B cell (primary cell): ENCODE measurements around the gene SLC25A26. TPM values are rescaled to one million over a fixed set of nuclear protein-coding genes. Genes with fewer than 3 reads are reported as not detected.

Experiments used
- ATAC-seq: fragments of 200-7000 bp; cut with Tn5 transposase; one replicate; pipeline ENCODE4 v1.10.0; 2021; ENCODE audit warnings: low read depth, mild to moderate bottlenecking, moderate number of reproducible peaks, moderate library complexity
- CTCF ChIA-PET: fragments of 350-600 bp; sonication (Branson Sonifier 250); formaldehyde crosslinking; loops from one replicate; lab custom pipeline; 2021; ENCODE audit warnings: antibody characterized with exemption, inconsistent platforms; lab: Charles Lee
- POLR2A ChIA-PET: fragments of 350-600 bp; sonication (Branson Sonifier 250); formaldehyde crosslinking; loops from one replicate; lab custom pipeline; 2021; ENCODE audit warnings: antibody characterized with exemption; lab: Charles Lee
- DNase-seq: peaks from one replicate; pipeline ENCODE4 v3.0.0; 2013
- H2AFZ ChIP-seq: 2 replicates; pipeline ENCODE4 v1.6.1; 2012; ENCODE audit warnings: mild to moderate bottlenecking, low read depth, low read length; ENCODE audit not compliant: insufficient read depth, poor library complexity, severe bottlenecking
- H3K27ac ChIP-seq, 2 donors: 1 replicate in 1 of 2; 2 replicates in 1 of 2; pipeline ENCODE4 v1.5.1; 2012 to 2013; ENCODE audit warnings: low read length in 2 of 2, mild to moderate bottlenecking in 2 of 2, moderate library complexity in 1 of 2
- H3K27me3 ChIP-seq, 4 experiments: fragments of 200-600 bp in 1 of 4; sonication (generic) in 1 of 4; replicated peaks in 1 of 4; 1 replicate in 2 of 4; 2 replicates in 2 of 4; pipeline versions ENCODE4 v1.6.1 to v1.7.0; 2013 to 2016; ENCODE audit warnings: low read length in 3 of 4, mild to moderate bottlenecking in 2 of 4, mixed read lengths in 1 of 4, moderate library complexity in 1 of 4; ENCODE audit not compliant: insufficient read depth in 4 of 4, control insufficient read depth in 3 of 4; ENCODE audit errors: control extremely low read depth in 1 of 4
- H3K36me3 ChIP-seq, 2 experiments: replicated peaks in 1 of 2; 1 replicate in 1 of 2; 2 replicates in 1 of 2; pipeline versions ENCODE4 v1.6.1 to v1.7.1; 2013; ENCODE audit warnings: low read length in 1 of 2; ENCODE audit not compliant: insufficient read depth in 2 of 2, control insufficient read depth in 1 of 2; ENCODE audit errors: control extremely low read depth in 1 of 2, extremely low read depth in 1 of 2
- H3K4me1 ChIP-seq, 2 donors: fragments of 200-600 bp in 1 of 2; sonication (generic) in 1 of 2; 1 replicate in 1 of 2; 2 replicates in 1 of 2; pipeline versions ENCODE4 v1.5.1 to v1.6.1; 2013 to 2017; ENCODE audit warnings: low read length in 2 of 2; ENCODE audit not compliant: control insufficient read depth in 2 of 2, insufficient read depth in 2 of 2
- H3K4me2 ChIP-seq: replicated peaks from 2 replicates; pipeline ENCODE3; 2012; ENCODE audit warnings: mild to moderate bottlenecking, low read depth, low read length; ENCODE audit not compliant: poor library complexity, severe bottlenecking
- H3K4me3 ChIP-seq, 5 experiments: fragments of 200-600 bp in 1 of 5; sonication (generic) in 1 of 5; 1 replicate in 3 of 5; 2 replicates in 2 of 5; pipeline versions ENCODE4 v1.5.1 to v1.7.0; 2011 to 2016; ENCODE audit warnings: low read length in 4 of 5, mild to moderate bottlenecking in 4 of 5, low read depth in 2 of 5, control low read depth in 1 of 5, moderate library complexity in 1 of 5; ENCODE audit not compliant: insufficient read depth in 1 of 5; ENCODE audit errors: control extremely low read depth in 1 of 5, extremely low read depth in 1 of 5
- H3K79me2 ChIP-seq: fragments of 200-600 bp; sonication (generic); one replicate; pipeline ENCODE4 v1.6.0; 2016; ENCODE audit warnings: low read length; ENCODE audit not compliant: control insufficient read depth, insufficient read depth
- H3K9ac ChIP-seq: fragments of 200-600 bp; sonication (generic); 2 replicates; pipeline ENCODE4 v1.6.1; 2017; ENCODE audit warnings: mild to moderate bottlenecking, low read length, moderate library complexity
- H3K9me3 ChIP-seq, 3 donors: one replicate each; pipeline versions ENCODE4 v1.6.1 to v1.7.1; 2013; ENCODE audit warnings: low read length in 2 of 3; ENCODE audit not compliant: control insufficient read depth in 2 of 3, insufficient read depth in 1 of 3; ENCODE audit errors: control extremely low read depth in 1 of 3
- H4K20me1 ChIP-seq: 2 replicates; pipeline ENCODE4 v1.6.0; 2012; ENCODE audit warnings: mild to moderate bottlenecking, low read length; ENCODE audit not compliant: insufficient read depth, control insufficient read depth, poor library complexity, severe bottlenecking
- H3K27ac Mint-ChIP-seq: one replicate; pipeline ENCODE4 v1.8.0; 2021; ENCODE audit warnings: mixed read lengths
- H3K27me3 Mint-ChIP-seq: one replicate; pipeline ENCODE4 v1.8.0; 2021; ENCODE audit warnings: mixed read lengths
- H3K4me1 Mint-ChIP-seq: one replicate; pipeline ENCODE4 v1.8.0; 2021; ENCODE audit warnings: mixed read lengths
- H3K4me3 Mint-ChIP-seq: one replicate; pipeline ENCODE4 v1.8.0; 2021; ENCODE audit warnings: mixed read lengths
- H3K9me3 Mint-ChIP-seq: one replicate; pipeline ENCODE4 v1.8.0; 2022; ENCODE audit warnings: mixed read lengths; ENCODE audit not compliant: insufficient read depth
- CTCF ChIP-seq: fragments of 200-600 bp; IDR thresholded peaks from one replicate; pipeline ENCODE4 v1.8.0; 2022; ENCODE audit warnings: antibody characterized with exemption, mild to moderate bottlenecking
- EZH2 ChIP-seq: IDR thresholded peaks from 2 replicates; pipeline ENCODE4 v1.6.1; 2012; ENCODE audit warnings: borderline replicate concordance, low read depth, mild to moderate bottlenecking, moderate library complexity, low read length; ENCODE audit not compliant: insufficient read depth, poor library complexity, severe bottlenecking
- WGBS: methylation state at CpG from one replicate; pipeline ENCODE4 v1.1.5; 2013; ENCODE audit warnings: missing lambda C conversion rate; ENCODE audit not compliant: insufficient coverage; 5-methylcytosine and 5-hydroxymethylcytosine counted together
- intact Hi-C: fragments of 100-400 bp; cut with micrococcal nuclease; formaldehyde crosslinking; loops from one replicate; pipeline ENCODE4 v1.10.0; 2022
- polyA plus RNA-seq: library from polyadenylated mRNA; depleted of rRNA; stranded (reverse); fragments of >200 nt; gene quantifications from 2 replicates; pipeline ENCODE4 v1.2.3, GENCODE V29; 2012
- total RNA-seq, 2 donors: library from RNA; stranded (reverse); fragments of 120-200 nt in 1 of 2; gene quantifications; 1 replicate in 1 of 2; 2 replicates in 1 of 2; pipeline versions ENCODE4 v1.2.3 to v1.2.4, GENCODE V29; 2013 to 2022

SLC25A26 gene
- total and polyA plus RNA-seq, 2 donors (not counting 1 experiment from before 2014, with no cell fraction given): 22.3 to 23.8 TPM

DNA sequence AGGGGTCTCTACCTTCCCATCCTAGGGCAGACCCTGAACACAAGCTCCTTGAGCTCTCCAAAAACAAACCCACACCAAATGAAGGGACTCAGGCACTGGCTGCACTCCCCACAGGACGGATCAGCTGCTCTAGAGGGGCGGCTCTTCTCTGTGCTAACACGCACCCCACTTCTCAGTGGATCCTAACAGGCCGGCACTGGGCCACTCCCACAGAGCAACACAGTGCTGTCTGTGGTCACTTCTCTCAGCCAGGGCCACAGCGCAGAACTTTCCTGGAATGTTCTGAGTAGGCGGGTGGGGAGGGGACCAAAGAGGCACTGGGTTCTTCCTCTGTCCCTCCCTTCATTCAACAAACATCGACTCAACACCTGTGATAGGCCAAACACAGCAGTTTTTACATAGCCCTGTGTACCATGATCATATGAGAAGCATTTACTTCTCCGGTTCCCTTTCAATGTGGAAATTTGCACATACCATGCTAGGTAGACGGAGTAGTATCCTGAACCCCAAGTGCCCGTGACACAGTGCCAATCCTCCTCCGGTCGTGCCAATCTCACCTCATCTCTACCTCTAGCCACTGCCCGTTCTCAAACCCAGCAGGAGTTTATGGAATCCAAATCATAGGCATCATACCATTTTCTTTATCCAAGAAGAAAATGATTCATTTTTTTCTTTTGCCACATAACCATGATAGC lies 181.9 kb downstream of the SLC25A26 start:
- H3K4me1 Mint-ChIP-seq: no peaks in the 10 kb centered on the region
- Histone ChIP-seq H3K4me1 (no peaks in the 10 kb centered on the region), H3K36me3 (no peaks in the 10 kb centered on the region), H3K27me3 (no peaks in the 10 kb centered on the region), H2AFZ (no peak overlapping the region), H3K9me3 (no peaks in the 10 kb centered on the region), H3K79me2 (no peaks in the 10 kb centered on the region), H3K9ac (no peak overlapping the region), H3K4me3 (no peak overlapping the region), H3K4me2 (no peak overlapping the region), H4K20me1 (no peaks in the 10 kb centered on the region), H3K27ac (no peak overlapping the region)
- no peak overlapping the region for H3K4me3 Mint-ChIP-seq
- H3K27me3 Mint-ChIP-seq: no peaks in the 10 kb centered on the region
- no peaks in the 10 kb centered on the region for H3K9me3 Mint-ChIP-seq
- ATAC-seq: no peak
- no peak for DNase-seq
- ChIA-PET CTCF (interaction anchor here (1.2 to 1.3 kb wide), 3 partner anchors 9 to 25 kb away, joined by 3 to 6 read pairs (median 4); no protein-coding TSS in a partner anchor), POLR2A (no interaction called here)
- 92% methylated on average over 10 of the region's 13 CpGs for WGBS
- no peak overlapping the region for H3K27ac Mint-ChIP-seq
- TF ChIP-seq CTCF: no peak
- no peak for TF ChIP-seq EZH2
- intact Hi-C loops: no loop called here

GRCh38 chr3:66403323-66403990 lies 182.7 kb downstream of the SLC25A26 start:
- Mint-ChIP-seq H3K27me3 (no peaks in the 10 kb centered on the region), H3K9me3 (no peaks in the 10 kb centered on the region), H3K27ac (no peak overlapping the region), H3K4me1 (no peaks in the 10 kb centered on the region), H3K4me3 (no peak overlapping the region)
- 88% methylated on average over 11 of the region's 13 CpGs for WGBS
- no peak overlapping the region for H3K4me2 ChIP-seq
- no peaks in the 10 kb centered on the region for H4K20me1 ChIP-seq
- no peaks in the 10 kb centered on the region for H3K27me3 ChIP-seq
- H3K4me3 ChIP-seq: no peak overlapping the region
- ChIA-PET POLR2A (no interaction called here), CTCF (interaction anchor here (1.0 to 7.7 kb wide), 7 partner anchors 9 to 419 kb away, joined by 3 to 87 read pairs (median 8); no protein-coding TSS in a partner anchor)
- no peak overlapping the region for H3K9ac ChIP-seq
- intact Hi-C loops: no loop called here
- no peaks in the 10 kb centered on the region for H3K9me3 ChIP-seq
- DNase-seq (no peak), ATAC-seq (no peak)
- no peaks in the 10 kb centered on the region for H3K36me3 ChIP-seq
- TF ChIP-seq EZH2 (no peak), CTCF (no peak)
- H2AFZ ChIP-seq: no peak overlapping the region
- H3K27ac ChIP-seq: no peak overlapping the region
- no peaks in the 10 kb centered on the region for H3K79me2 ChIP-seq
- H3K4me1 ChIP-seq: no peaks in the 10 kb centered on the region
